Fibroblast of skin of scalp (primary cell): ENCODE results near the gene TTYH1.
A peak's percentile ranks its signal among the peaks of the same experiment; 100 is the strongest.

ENCODE experiments used
- DNase-seq: peaks from one replicate; pipeline ENCODE4 v3.0.0-alpha.2; 2013

Gene TTYH1

GRCh38 chr19:54392105-54392504, 23.2 kb upstream of the TTYH1 start:
- no peak for DNase-seq

- DNase-seq = peak; percentile 26
Measured at GRCh38 chr19:54393381-54393780, 21.9 kb upstream of the TTYH1 start.

GRCh38 chr19:54395685-54396084, 19.6 kb upstream of the TTYH1 start:
- no peak for DNase-seq

GRCh38 chr19:54399189-54399588, 16.1 kb upstream of the TTYH1 start:
- DNase-seq = no peak

GRCh38 chr19:54400913-54401312, 14.4 kb upstream of the TTYH1 start:
- DNase-seq = no peak

GRCh38 chr19:54403054-54403453, 12.2 kb upstream of the TTYH1 start:
- no peak for DNase-seq

- no peak for DNase-seq
Measured at GRCh38 chr19:54405628-54406027, 9.6 kb upstream of the TTYH1 start.

GRCh38 chr19:54407780-54408179, 7.5 kb upstream of the TTYH1 start:
- DNase-seq = no peak

- no peak for DNase-seq
Measured at GRCh38 chr19:54408456-54409026, 6.7 kb upstream of the TTYH1 start.

GRCh38 chr19:54411033-54411432, 4.2 kb upstream of the TTYH1 start:
- no peak for DNase-seq

- DNase-seq = no peak
Measured at GRCh38 chr19:54412877-54413276, 2.4 kb upstream of the TTYH1 start.

- no peak for DNase-seq
Measured at GRCh38 chr19:54414156-54414555, 1.1 kb upstream of the TTYH1 start.

GRCh38 chr19:54415901-54416673, 823 bp downstream of the TTYH1 start:
- no peak for DNase-seq

GRCh38 chr19:54416695-54417491, 1.6 kb downstream of the TTYH1 start:
- no peak for DNase-seq

- peak; percentile 34 for DNase-seq
Measured at GRCh38 chr19:54418030-54418929, 3.0 kb downstream of the TTYH1 start.

- no peak for DNase-seq
Measured at GRCh38 chr19:54418930-54419800, 3.9 kb downstream of the TTYH1 start.

GRCh38 chr19:54420068-54420382, 4.8 kb downstream of the TTYH1 start:
- no peak for DNase-seq

- DNase-seq = no peak
Measured at GRCh38 chr19:54420383-54421168, 5.3 kb downstream of the TTYH1 start.

GRCh38 chr19:54421169-54421516, 5.9 kb downstream of the TTYH1 start:
- DNase-seq = no peak

- no peak for DNase-seq
Measured at GRCh38 chr19:54421521-54421920, 6.3 kb downstream of the TTYH1 start.

- DNase-seq = no peak
Measured at GRCh38 chr19:54422136-54422535, 6.9 kb downstream of the TTYH1 start.
